Ascending aorta (tissue), 2 donors: Measurements from ENCODE around the gene COL4A2. TPM values are rescaled to one million over a fixed set of nuclear protein-coding genes. Genes with fewer than 3 reads are reported as not detected.

Experiments
- DNase-seq, 2 donors: peaks; one replicate each; pipeline ENCODE4 v3.0.0-alpha.2; 2019; ENCODE audit warnings: low spot score in 2 of 2
- H3K27ac ChIP-seq, 2 donors: fragments of 200-600 bp; sonication (generic); one replicate each; pipeline ENCODE4 v1.5.1; 2016 to 2017; ENCODE audit warnings: mild to moderate bottlenecking in 1 of 2
- H3K27me3 ChIP-seq: fragments of 200-600 bp; sonication (generic); one replicate; pipeline ENCODE4 v1.5.1; 2017
- H3K36me3 ChIP-seq, 2 donors: fragments of 200-600 bp; sonication (generic); one replicate each; pipeline ENCODE4 v1.5.1; 2016
- H3K4me1 ChIP-seq, 2 donors: fragments of 200-600 bp; sonication (generic); one replicate each; pipeline ENCODE4 v1.5.1; 2016 to 2017; ENCODE audit warnings: mild to moderate bottlenecking in 1 of 2
- H3K4me3 ChIP-seq, 2 donors: fragments of 200-600 bp; sonication (generic); one replicate each; pipeline ENCODE4 v1.5.1; 2016 to 2017; ENCODE audit warnings: mild to moderate bottlenecking in 1 of 2
- H3K9me3 ChIP-seq, 2 donors: fragments of 200-600 bp; sonication (generic); one replicate each; pipeline ENCODE4 v1.5.1; 2016
- intact Hi-C: fragments of 100-400 bp; cut with DNase I; formaldehyde crosslinking; loops from one replicate; pipeline ENCODE4 v1.15.1; 2023
- total RNA-seq: library from RNA; depleted of rRNA; stranded (reverse); fragments of >200 nt; gene quantifications from one replicate; pipeline ENCODE4 v1.1.0, GENCODE V29; 2016
- TF ChIP-seq, protein P1 (sequence below), 3 experiments: fragments of 200-600 bp in 2 of 3; fragments of 450-650 bp in 1 of 3; sonication (generic) in 2 of 3; IDR thresholded peaks; one replicate each; pipeline ENCODE4 v1.5.1; 2016 to 2019; ENCODE audit warnings: antibody characterized with exemption in 3 of 3, mild to moderate bottlenecking in 1 of 3, moderate library complexity in 1 of 3

COL4A2 gene
- total RNA-seq, 1 donor from 2014 or later: 1,227 TPM

DNA sequence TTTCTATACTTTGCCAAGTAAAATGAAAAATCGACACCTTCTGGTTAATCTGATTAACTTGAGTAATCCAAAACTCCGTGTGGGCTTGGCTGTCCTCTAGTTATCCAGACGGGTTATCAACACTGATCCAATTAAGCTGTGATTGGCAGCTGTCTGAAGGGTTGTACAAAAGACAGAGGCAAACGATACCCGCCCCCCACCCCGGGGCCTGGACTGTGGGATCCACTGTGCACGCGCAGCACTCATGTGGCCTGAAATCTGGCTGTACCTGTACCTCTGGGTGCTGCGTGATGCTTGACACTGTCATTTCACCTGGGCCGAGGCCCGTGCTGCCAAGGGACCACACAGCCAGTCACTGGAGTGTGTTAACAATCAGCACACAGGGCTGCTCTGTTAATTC is 53.5 kb downstream of the COL4A2 start:
- intact Hi-C loops: no loop called here
- peak in 1 of 2 donors; percentile 61 for DNase-seq
- TF ChIP-seq, protein P1, sequence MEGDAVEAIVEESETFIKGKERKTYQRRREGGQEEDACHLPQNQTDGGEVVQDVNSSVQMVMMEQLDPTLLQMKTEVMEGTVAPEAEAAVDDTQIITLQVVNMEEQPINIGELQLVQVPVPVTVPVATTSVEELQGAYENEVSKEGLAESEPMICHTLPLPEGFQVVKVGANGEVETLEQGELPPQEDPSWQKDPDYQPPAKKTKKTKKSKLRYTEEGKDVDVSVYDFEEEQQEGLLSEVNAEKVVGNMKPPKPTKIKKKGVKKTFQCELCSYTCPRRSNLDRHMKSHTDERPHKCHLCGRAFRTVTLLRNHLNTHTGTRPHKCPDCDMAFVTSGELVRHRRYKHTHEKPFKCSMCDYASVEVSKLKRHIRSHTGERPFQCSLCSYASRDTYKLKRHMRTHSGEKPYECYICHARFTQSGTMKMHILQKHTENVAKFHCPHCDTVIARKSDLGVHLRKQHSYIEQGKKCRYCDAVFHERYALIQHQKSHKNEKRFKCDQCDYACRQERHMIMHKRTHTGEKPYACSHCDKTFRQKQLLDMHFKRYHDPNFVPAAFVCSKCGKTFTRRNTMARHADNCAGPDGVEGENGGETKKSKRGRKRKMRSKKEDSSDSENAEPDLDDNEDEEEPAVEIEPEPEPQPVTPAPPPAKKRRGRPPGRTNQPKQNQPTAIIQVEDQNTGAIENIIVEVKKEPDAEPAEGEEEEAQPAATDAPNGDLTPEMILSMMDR (IDR thresholded peaks at IDR 0.05): no peak
- Histone ChIP-seq H3K27me3 (no peaks in the 10 kb centered on the region), H3K36me3 (peaks cover 12 to 21% of the 10 kb centered on the region in 2 donors), H3K4me3 (no peak overlapping the region), H3K27ac (peak overlapping the region; percentile 81 to 92), H3K9me3 (no peaks in the 10 kb centered on the region), H3K4me1 (peaks cover 26 to 53% of the 10 kb centered on the region in 2 donors)

DNA sequence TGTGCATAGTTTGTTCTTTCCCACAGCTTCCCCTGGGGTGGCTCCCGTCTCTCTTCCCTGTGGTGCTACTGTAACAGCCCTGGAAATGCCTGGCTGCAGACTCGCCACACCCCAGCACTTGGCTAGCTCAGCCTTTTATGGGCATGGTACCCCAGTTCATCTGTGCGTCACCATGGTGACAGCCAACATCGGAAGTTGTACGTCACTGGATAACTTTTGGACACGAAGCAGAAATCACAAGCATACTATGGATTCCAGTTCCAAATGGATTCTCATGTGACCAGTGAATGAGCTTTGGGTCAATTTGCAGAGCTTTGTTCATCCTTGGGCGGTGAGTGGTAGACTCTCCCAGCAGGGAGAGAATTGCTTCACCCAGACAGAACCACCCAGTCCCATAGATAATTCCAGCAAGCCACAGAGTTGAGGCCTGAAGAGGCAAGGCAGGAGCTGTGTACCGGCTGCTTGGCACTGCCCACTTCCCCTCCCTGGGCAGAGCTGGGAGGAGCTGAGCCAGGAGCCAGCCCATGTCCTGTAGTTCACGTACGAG is 54.4 kb downstream of the COL4A2 start:
- H3K9me3 ChIP-seq: no peaks in the 10 kb centered on the region
- H3K27ac ChIP-seq: peak overlapping the region; percentile 81 to 92
- peaks cover 24 to 49% of the 10 kb centered on the region in 2 donors for H3K4me1 ChIP-seq
- H3K36me3 ChIP-seq: peaks cover 12 to 21% of the 10 kb centered on the region in 2 donors
- TF ChIP-seq, protein P1 (IDR thresholded peaks at IDR 0.05): peak in 1 of 3 experiments; percentile 9
- H3K27me3 ChIP-seq: no peaks in the 10 kb centered on the region
- intact Hi-C loops: loop anchor here (1.0 kb wide), 2 partner anchors 13 to 51 kb away; no protein-coding TSS in a partner anchor
- peak; percentile 54 to 97 for DNase-seq
- H3K4me3 ChIP-seq: no peak overlapping the region

DNA sequence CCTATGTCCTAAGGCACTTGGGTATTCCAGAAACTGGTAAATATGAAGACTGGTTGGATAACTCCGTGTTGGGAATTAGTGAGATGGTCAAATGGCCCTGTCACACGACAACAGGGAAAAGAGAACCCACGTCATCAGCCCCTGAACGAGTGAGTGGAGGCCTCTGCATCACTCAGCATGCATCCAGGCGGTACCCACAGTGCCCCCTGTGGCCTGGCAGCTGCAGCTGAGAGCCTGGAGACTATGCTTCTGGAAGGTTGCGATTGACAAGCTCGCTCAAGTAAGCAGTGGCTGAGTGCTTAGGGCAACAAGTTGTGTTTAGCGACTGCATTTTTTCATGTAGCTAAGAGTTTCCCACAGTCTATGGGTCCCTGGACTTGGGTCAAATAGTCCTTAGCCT is 55.9 kb downstream of the COL4A2 start:
- no peak overlapping the region for H3K4me3 ChIP-seq
- DNase-seq: peak in 1 of 2 donors; percentile 81
- no peaks in the 10 kb centered on the region for H3K27me3 ChIP-seq
- intact Hi-C loops: loop anchor here (2.0 kb wide), 1 partner anchor 34 kb away; no protein-coding TSS in a partner anchor
- peaks cover 23 to 55% of the 10 kb centered on the region in 2 donors for H3K4me1 ChIP-seq
- H3K9me3 ChIP-seq: no peaks in the 10 kb centered on the region
- TF ChIP-seq, protein P1 (IDR thresholded peaks at IDR 0.05): peak in 2 of 3 experiments; percentile 37 to 54
- peak overlapping the region; percentile 81 to 92 for H3K27ac ChIP-seq
- peaks cover 6 to 10% of the 10 kb centered on the region in 2 donors for H3K36me3 ChIP-seq

DNA sequence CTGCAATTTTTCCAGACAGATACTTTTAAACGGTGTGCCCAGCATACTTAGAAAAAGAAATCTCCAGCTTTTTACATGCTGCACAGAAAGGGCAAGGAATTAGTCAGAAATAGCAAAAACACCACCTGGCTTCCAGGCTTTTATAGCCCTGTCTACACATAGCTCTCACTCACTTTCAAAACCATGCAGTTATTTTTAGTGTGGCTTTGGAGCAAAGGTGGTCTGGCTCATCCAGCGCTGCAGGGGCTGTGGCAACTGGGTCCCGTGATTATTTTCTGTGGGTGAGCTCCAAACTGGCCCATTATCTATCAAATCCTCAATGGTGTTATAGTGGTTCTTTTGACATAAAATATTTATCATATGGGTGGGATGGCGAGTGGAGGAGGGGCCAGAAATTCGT is 57.0 kb downstream of the COL4A2 start:
- intact Hi-C loops: no loop called here
- peak overlapping the region; percentile 81 to 92 for H3K27ac ChIP-seq
- H3K9me3 ChIP-seq: no peaks in the 10 kb centered on the region
- H3K4me3 ChIP-seq: no peak overlapping the region
- peaks cover 23 to 55% of the 10 kb centered on the region in 2 donors for H3K4me1 ChIP-seq
- no peaks in the 10 kb centered on the region for H3K36me3 ChIP-seq
- no peaks in the 10 kb centered on the region for H3K27me3 ChIP-seq
- DNase-seq: peak in 1 of 2 donors; percentile 48
- TF ChIP-seq, protein P1 (IDR thresholded peaks at IDR 0.05): no peak

DNA sequence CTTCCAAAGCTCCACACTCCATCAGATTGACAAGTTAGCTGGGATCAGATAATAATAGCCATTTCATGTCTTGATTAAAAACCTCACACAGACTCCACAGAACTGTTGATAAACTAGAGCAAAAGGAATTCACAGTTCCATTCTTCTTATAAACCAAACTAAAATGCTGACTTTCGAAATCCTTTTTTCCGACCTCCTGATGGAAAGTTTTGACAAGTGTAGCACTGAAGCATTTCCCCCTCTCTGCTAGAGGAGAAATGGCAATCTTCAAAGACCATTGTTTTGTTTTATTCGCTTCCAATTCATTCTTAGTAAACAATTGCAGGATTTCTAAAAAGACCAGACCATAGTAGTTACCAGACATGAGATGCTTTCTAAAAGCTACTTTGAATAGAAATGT is 58.8 kb downstream of the COL4A2 start:
- Histone ChIP-seq H3K4me3 (no peak overlapping the region), H3K27me3 (no peaks in the 10 kb centered on the region), H3K4me1 (peaks cover 19 to 46% of the 10 kb centered on the region in 2 donors), H3K36me3 (no peaks in the 10 kb centered on the region), H3K9me3 (no peaks in the 10 kb centered on the region), H3K27ac (peak overlapping the region; percentile 81 to 92)
- no peak for DNase-seq
- TF ChIP-seq, protein P1 (IDR thresholded peaks at IDR 0.05): no peak
- intact Hi-C loops: no loop called here
